HG03280 (cell line): Measurements from ENCODE around the gene FAM3A.

Experiments used
- ATAC-seq: cut with Tn5 transposase; IDR thresholded peaks from one replicate; pipeline ENCODE4 v1.9.1; 2021; ENCODE audit warnings: mild to moderate bottlenecking, moderate library complexity; ENCODE audit not compliant: unreplicated experiment

FAM3A gene

DNA sequence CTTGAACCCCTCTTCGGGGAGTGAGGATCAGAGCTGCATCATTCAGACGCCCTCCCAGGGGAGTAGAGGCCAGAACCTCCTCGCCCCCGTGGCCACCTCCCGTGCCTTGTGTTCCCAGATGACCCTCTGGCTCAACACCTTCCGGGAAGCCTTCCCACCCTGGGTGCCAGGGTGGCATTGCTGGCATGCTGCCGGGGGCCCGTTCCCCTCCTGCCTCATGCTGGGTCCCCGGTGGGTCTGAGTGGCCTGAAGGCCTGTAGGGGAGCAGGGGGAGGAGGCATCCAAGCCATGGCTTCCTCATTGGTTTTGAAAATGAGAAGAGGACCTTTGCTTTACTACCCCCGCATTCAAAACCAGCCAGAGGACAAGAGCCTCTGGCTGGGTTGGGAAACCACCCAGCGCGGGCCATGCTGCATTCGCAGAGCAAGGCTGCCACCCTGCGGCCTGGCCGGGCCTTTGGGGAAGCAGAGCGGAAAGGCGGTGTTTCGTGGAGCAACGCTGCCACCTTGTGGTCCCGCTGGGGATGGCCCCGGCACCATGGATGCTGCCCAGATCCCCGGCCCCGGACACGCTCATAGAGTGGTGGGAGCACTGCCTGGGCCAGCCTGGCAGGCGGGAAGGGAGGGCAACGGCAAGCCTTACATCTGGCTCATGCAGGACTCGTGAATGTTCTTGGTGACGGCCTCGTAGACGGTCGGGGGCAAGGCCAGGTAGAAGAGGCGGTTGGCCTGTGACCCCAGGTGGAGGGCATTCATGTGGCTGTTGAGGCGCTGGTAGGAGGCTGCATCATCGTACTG is 18.7 kb upstream of the FAM3A start:
- ATAC-seq: peak; percentile 86

DNA sequence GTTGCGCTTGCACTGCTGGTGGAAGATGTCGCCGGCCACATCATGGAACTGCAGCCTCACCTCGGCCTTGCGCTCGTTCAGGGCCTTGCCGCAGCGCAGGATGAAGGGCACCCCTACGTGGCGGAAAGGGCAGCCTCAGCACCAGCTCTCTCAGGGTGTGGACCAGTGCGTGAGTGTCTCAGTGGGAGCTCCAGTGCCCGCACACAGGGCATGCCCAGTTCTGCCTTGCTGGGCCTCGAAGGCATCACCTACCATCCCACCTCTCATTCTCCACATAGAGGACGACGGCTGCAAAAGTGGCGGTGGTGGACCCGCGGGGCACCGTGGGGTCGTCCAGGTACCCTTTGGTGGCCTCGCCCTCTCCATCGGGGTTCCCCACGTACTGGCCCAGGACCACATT is 16.7 kb upstream of the FAM3A start:
- ATAC-seq: no peak

DNA sequence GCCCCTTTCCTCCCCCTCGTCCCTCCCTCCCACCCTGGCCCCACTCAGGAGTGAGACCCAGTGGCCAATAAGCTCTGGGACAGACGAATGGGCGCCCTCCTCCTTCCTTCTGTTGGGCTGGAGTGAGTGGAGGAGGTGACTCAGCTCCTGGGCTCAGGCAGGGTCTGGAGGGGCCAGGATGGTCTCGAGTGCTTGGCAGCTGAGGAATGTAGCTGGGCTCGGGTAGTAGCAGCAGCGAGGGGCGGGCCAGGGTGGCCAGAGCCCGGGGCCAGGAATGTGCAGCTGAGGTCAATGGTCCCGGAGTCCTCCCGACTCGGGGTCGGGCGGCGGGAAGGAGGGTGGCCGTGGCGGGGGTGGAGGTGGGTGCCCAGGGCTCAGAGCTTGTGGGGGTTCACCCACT is 15.6 kb upstream of the FAM3A start:
- ATAC-seq: no peak

DNA sequence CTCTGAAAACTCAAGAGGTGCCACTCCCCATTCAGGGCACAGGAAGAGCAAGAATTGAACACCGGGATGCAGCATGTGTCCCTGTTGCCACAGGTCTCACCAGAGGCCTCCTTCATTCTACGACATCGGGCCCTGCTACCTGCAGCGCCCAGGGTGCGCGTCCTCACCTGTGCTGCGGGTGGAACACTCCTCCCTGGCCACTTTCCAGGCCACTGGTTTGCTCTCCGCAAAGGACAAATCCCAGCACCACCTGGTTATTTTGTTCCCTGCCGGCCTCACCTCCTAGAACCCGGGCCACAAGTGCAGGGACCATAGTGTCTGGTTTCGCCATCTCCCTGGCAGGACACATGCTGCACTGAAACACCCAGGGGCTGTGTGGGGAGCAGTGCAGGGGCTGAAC is 14.3 kb upstream of the FAM3A start:
- no peak for ATAC-seq

DNA sequence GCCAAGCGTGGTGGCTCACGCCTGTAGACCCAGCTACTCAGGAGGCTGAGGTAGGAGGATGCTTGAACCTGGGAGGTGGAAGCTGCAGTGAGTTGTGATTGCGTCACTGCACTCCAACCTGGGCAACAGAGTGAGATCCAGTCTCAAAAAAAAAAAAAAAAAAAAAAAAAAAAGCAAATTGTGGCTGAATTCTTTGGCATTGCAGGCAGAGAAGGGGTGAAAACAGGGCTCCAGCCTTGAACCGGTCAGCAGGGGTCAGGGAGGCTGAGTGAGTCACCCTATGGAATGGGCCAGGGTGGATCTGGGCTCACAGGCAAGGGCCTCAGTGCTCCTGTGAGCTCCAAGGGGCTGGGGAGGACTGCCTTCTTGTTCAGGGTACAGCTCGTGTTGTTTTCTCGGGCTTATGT is 13.2 kb upstream of the FAM3A start:
- ATAC-seq: no peak

DNA sequence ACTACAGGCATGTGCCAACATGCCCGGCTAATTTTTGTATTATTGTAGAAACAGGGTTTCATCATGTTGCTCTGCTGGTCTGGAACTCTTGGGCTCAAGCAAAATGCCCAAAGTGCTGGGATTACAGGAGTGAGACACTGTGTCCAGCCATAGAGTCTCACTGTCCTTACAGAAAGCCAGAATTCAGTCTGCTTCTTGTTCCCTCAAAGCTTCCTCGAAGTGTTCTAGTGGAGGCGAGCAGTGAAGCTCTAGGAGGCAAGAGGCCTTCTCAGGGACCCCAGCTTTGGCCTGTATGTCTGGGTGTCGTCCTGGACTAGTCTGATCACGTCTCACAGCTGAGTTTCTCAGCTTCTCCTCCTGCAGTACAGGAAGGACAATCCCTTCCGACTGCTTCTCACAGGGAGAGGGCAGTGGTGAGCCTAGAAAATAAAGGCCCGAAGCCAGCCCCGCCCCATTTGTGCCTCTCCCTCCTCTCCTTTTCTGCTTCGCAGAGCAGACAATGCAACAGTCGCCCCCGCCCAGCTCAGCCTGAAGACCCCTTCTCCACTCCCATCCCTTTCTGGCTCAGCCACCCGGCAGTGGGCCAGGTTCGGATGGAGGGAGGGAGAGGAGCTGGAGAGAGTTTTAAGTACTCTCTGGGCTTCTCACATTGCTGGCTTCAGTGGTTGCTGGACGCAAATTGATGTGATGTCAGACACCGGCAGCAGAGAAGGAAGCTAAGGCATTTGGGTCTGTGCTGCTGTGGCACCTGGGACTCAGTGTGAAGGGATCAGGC is 11.1 kb upstream of the FAM3A start:
- peak; percentile 64 for ATAC-seq

DNA sequence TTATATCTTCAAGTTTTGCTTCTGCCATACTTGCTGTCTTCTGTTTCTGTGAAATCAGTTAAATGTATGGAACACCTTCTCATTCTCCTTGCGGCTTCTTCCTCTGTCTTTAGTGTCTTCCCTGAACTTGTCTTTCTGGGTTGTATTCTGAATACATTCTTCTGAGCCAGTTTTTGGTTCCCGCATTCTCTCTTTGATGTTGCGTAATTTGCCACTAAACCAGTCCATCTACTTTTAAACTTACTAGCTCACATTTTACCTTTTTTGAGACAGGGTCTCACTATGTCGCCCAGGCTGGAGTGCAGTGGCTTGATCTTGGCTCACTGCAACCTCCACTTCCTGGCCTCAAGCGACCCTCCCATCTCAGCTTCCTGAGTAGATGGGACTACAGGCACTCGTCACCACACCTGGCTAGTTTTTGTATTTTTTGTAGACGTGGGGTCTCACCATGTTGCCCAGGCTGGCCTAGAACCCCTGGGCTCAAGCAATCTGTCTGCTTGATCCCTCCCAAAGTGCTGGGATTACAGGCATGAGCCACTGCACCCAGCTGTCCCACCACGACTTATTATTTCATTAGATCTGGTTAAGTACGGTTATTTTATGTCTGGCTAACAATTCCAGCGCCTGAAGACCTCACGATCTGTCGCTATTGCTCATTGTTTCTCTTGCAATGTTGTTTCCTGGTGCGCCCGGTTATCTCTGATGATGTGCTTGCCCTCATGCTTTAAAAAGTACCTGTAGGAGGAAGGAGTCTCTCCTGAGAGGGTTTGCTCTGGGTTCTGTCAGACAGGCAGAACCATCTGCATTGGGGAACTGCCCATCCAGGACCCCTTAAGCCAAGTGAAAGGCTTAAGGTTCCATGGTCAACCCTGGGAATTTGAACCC is 9.8 kb upstream of the FAM3A start:
- no peak for ATAC-seq

DNA sequence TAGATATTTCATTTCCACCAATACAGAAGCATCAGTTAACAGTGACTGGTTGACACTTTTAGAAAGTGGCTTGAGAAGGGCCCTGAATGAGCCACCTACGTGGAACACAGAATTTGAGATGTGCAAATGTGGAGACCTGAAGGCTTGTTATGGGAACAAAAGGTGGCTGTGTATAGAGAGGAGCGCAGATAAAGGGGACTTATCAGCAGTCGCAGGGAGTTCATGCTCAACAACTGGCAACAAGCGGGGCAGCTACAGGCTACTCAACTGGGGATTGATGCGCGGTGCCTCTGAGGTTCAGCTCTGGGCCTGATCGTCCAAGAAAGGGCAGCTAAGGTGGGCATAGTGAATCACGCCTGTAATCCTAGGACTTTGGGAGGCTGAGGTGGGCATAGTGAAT is 3.4 kb upstream of the FAM3A start:
- ATAC-seq: no peak

DNA sequence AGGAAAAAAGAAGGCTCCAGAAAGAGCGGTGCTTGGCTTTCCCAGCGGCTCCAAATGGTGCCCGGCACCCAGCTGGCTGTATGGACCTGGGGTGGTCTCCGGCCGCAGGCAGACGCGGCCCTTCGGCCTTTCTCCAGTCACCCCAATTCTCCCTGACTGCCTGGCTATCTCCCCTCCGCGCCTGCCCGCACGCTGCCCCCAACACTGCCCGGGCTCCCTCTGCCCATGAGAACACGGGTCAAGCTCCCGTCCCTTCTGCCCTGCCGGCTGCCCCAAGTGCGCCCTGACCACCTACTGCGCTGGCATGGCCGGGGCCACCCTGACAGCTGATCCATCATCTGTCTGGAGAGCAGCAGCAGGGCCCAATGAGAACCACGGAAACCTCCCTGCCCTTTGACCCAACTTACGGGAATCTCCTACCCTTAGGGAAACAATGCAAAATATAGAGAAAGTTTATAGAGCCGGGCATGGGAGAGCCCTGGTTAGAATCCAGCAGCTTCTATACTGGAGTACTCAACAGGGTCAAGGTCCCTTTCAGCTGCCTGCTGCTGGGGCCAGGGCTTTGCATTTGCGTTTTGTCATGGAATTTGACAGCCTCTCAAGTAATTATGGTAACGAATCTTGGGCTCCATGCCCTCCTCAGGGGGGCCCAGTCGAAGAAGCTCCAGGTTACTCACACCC is 1.2 kb upstream of the FAM3A start:
- ATAC-seq: no peak

DNA sequence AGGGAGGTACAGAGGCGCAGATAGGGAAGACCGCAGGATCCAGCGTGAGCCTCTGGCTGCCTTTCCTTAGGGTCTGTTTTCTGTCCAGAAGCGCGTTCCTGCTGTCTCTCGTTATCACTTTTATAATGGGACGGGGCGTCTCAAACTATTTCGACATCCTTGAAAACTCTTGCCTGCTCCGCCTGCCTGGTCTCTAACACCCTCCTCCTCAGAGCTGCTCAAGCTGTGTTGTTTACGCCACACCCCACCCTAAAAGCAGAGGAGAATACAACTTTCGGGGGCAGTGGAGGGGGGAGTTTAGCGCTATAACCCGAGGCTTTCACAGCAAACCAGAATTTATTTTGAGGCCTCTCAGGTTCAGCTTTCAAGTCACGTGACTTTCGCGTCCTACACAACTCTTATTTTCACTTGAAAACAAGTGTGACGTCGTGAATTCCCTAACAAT is 646 bp upstream of the FAM3A start:
- peak; percentile 7 for ATAC-seq

DNA sequence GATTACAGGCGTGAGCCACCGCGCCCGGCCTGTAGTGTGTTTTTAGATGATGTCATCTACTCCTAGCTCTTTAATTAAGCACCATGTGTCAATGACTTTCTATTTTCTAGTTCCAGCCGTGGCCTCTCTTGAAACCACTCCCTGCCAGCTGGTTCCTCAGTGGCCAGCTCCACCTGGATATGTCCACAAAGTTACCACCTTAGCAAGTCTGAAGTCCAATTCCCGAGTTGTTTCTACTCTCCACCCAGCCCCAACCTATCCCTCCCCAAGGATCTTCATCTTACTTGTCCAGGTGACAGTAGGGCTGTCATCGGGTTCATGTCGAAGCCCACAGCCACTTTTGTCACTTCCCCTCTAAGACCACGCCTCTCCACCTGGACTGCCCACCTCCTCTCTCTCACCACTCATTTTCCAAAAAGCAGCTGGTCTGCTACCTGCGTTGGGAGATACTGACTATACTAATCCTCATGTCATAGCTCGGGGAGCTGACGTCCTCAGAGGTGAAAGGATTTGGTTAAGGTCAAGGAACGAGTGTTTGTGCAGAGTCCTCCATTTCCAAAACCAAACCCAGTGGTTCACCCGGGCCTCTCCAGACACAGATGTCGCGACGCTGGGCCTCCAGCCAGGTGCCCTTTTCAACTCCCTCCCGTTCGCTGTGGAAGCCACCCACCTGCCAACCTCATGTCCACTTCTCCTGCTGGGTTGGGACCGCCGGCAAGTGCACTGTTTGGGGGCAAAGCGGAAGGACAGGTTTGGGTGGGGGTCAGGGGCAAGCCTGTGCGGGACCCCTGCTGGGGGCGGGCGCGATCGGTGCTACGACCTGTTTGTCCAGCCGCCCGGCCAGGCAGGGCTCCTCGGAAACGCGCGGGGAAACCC is 704 bp downstream of the FAM3A start:
- ATAC-seq: no peak

DNA sequence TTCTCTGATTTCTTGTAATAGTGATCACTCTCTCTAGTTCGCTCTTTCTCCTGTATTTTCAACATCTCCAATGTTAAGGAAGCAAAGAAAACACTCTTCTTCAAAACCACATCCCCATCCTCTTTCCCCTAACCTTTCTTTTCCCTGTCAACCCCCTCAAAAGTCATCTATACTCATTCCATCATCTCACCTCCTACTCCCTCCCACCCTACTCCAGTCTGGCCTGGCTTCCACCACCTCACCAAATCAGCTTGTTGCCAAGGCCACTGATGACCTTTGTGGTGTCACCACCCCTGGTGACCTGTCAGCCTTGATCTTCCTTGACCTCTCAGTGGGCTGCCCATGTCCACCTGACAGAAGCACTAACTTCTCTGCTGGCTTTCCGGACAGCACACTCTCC is 2.3 kb downstream of the FAM3A start:
- ATAC-seq: no peak

DNA sequence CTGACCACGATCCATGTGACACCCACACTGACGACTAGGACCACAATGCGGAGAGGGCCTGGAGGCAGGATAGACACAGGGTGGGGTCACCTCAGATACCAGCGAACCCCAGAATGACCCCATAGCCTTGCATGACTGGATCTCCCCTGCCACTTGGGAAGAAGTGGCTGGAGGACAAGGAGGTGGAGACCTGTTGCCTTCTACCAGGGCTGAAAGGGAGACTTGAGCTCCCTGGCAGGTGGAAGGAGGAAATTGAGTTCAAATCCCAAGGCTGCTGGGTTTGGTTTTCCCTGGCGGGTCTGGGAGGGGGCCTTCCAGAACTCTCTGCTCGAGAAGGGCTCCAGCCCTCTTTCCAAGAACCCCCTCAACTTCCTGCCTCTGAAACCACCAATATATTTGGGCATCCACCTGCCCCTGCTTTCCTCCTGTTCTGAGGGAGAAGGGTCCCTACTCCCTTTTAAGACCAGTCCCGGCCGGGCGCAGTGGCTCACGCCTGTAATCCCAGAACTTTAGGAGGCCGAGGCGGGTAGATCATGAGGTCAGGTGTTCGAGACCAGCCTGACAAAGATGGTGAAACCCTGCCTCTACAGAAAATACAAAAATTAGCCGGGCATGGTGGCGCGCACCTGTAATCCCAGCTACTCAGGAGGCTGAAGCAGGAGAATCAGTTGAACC is 3.0 kb downstream of the FAM3A start:
- no peak for ATAC-seq

DNA sequence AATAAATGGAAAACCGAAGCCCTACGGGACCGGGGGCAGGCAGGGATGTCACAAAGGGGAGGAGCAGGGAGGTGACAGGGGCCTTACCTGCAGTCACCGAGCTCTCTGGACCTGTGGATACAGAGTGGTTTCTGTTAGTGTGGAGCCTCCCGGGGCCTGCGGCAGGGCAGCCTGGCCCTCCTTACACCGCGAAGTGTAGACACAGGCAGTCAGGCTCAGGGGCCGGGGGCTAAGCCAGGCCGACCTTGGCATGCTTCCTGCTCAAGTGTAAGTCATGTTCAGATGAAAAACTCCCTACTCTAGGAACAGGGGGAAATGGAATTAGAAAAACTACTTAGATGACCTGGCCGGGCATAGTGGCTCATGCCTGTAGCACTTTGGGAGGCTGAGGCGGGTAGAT is 4.3 kb downstream of the FAM3A start:
- no peak for ATAC-seq

DNA sequence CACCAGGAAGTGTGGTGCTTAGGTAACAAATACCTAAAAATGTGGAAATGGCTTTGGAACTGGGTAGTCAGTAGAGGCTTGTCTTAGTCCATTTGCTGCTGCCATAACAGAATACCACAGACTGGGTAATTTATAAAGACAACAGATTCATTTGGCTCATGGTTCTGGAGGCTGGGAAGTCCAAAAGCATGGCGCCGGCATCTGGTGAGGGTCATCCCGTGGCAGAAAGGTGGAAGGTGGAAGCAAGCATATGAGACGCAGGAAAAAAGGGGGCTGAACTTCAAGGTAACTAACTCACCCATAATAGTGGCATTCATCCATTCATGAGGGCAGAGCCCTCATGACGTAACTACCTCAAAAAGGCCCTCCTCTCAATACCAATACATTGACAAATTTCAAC is 6.6 kb downstream of the FAM3A start:
- ATAC-seq: no peak

DNA sequence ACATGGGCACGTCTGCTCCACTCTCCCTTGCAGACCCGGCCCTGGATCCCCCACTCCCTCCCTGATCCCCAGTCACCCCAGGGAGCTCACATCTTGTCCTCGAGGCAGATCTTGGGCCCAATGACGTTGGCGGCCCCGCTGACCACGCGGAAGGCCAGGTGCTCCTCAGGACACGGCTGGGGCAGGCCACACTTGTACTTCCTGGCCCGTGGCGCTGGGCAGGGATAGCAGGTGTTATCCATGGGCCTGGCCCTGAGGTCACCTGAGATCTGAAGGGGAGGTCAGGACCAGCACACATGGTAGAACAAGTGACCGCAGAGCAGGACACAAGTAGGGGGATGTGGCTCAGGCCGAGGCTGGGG is 7.7 kb downstream of the FAM3A start:
- ATAC-seq: no peak

DNA sequence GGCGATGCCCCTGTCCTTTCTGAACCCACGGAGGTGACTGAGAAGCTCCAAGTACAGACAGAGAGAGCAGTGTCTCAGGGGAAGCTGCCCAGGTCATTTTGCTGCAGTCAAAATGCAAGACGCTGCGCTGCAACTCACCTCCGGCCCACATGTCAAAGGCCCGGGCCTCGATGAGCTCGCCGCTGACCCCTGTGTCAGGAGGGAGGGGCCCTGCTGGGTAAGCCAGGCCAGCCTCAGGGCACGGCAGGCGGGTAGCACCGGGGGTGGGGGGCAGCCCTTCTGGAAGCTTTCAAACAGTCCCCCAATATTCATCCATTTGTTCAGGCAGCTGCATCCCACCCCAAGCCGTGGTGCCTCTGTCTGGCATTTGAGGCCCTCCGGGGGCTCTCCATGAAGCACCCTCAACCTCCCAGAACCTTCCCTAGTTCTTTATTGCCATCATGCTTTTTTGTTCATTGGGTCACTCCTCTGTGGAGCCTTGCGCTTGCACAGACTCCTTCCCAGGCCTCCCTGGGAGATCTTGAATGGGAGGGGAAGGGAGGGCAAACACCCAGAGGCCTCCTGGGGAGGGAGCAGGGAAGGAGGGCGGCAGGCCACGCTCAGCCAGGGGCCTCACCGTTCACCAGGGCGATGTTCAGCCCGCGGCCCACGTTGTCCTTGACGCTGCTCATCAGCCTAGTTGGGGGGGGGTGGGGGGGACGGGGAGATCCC is 8.2 kb downstream of the FAM3A start:
- no peak for ATAC-seq

DNA sequence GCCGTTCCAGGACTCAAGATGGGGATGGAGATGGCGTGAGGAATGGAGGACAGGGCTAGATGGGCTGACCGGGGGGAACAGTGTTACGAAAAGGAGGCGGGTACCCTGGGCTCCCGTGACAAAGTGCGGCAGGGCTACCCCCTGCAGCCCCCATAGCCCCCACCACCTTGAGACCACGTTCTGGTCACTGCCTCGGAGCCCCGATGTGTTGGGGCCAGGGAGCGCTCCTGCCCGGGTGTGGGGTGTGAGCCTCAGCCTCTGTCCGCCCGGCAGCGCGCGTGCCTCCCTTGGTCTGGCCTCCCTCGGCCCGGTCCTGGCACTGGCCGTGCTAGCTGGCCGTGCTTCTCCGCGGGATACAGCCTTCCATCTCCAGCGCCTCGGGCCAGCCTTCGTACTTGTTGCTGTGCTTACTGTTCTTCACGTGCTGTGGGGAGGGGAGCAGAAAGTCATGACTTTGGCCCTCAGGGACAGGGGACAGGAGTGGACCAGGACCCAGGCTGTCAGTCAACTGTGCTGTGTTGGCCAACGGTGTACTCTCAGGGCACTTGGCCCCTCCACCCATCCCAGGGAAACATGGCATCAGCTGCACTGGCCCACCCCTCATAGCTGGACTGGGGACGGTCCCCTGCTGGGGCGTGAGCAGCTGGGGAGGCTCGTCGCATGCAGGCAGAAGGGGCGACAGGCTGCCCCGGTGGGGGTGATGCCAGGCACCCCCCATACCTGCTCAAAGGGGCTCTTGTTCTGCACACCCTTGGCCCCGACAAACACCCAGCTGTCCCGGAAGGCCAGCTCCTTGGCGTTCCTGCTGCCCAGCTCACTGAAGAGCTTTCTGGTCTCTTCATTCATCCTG is 9.3 kb downstream of the FAM3A start:
- no peak for ATAC-seq
